Myocyte (in vitro differentiated cells): ENCODE results near the gene TAX1BP3. TPM values are rescaled to one million over a fixed set of nuclear protein-coding genes. Genes with fewer than 3 reads are reported as not detected.

Source experiments
- DNase-seq: peaks from one replicate; pipeline ENCODE4 v3.0.0-alpha.2; 2012; ENCODE audit warnings: low read depth
- total RNA-seq: library from RNA; depleted of rRNA; stranded (reverse); fragments of >200 nt; gene quantifications from 2 replicates; pipeline ENCODE4 v1.2.3, GENCODE V29; 2014

TAX1BP3 gene
- total RNA-seq, 1 donor from 2014 or later: 122 TPM

DNA sequence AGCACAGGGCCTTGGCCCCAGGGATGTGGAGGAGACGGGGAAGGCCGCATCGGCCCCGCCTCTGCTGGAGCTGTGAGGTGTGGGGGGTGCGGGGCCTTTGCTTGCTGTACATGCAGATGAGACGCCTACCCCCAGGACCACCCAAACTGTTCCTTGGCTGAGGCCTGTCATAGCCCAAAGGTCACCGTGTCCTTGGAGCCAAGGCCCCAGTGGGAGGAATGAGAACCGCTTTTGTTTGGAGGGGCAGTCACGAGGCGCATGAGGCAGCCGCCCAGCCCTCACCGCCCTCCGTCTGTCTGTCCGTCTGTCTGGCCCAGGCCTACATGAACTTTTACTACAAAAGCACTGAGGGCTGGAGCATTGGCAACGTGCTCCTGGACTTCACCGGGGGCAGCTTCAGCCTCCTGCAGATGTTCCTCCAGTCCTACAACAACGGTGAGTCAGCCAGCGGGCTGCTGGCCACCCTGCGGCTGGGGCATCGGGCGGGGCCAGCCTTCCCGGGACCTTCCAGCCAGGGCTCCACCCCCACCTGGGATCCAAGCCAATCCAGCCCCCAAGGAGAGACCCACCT lies 8.8 kb downstream of the TAX1BP3 start:
- peak; percentile 84 for DNase-seq

- no peak for DNase-seq
Observed at GRCh38 chr17:3658784-3659449, 9.5 kb downstream of the TAX1BP3 start.

DNA sequence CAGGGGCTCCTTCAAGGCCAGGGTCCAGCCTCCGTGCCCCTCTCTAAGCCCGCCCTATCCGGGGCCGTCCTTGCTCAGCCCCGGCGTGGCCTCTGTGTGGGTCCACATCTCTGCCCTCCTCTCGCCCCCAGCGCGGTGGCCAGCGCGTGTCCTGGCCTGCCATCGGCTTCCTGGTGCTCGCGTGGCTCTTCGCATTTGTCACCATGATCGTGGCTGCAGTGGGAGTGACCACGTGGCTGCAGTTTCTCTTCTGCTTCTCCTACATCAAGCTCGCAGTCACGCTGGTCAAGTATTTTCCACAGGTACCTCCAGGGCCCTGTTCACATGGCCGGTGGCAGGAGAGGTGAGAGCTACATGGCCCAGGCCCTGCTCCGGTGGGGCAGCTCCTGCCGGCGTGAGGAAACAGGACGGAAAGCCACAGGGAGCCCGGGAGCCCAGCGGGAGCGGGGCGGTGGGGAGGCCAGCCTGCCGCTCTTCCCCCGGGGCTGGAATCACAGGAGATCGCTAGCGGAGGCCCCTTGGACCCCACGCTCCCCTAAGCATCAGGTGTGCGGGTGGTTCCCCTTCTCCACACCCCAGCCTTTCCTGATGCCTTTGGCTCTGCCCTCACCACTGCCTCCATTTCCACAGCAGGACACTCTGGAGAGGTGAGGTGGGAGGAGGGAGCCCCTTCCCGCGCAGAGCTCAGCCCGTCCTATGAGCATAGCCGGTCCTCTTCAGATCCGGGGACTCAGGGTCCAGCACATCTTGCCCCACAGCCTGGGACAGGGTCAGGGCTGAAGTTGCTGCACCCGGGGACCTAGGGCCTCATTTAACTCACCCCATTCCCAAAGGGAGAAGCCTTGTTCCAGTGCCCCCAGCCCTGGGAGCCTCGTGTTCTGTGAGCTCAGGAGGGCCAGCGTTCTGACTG lies 10.2 kb downstream of the TAX1BP3 start:
- no peak for DNase-seq

- no peak for DNase-seq
Observed at GRCh38 chr17:3657588-3657869, 10.8 kb downstream of the TAX1BP3 start.

DNA sequence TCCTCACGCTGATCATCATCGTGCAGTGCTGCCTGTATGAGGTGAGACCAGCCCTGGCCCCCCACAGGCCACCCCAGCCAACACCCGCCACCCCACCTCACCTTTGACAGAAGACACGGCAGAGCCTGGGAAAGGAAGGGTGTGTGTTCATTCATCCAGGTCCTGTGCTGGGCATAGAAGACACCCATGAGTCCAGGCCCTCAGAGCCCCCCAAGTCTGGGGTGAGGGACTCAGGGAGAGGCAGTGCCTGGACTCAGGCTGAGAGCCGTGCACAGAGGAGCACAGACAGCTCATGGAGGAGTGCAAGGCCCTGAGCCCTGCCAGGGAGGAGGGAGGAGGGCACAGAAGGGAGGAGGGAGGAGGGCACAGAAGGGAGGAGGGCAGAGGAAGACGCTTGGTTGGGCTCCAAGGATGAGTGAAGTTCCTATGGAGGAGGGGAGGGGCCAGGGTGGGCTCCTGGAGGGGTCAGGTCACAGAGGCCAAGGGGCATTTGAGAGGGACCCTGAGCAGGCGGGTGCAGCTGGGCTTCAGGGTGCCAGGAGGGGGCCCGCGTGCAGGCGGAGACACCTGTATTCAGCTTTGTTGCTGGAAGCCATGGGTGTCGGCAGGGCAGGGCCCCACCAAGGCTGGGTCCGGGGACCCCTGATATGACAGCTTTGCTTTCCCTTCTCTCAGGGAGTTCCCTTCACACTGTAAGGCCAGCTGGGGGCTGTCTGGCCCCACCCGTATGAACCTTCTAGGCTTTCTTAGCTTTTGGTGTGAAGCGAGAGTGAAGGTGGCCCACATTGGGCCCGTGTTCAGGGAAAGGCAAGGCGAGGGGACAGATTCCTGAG lies 11.4 kb downstream of the TAX1BP3 start:
- no peak for DNase-seq

DNA sequence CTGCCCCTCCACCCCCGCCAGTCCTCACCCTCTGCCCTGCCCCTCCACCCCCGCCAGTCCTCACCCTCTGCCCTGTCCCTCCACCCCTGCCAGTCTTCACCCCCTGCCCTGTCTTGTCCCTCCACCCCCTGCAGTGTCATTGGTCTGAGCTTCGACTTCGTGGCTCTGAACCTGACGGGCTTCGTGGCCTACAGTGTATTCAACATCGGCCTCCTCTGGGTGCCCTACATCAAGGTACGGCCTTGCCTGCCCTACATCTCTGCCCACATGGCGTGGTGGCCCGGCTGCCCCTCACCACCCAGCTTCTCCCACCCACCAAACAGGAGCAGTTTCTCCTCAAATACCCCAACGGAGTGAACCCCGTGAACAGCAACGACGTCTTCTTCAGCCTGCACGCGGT lies 12.0 kb downstream of the TAX1BP3 start:
- DNase-seq: no peak

- DNase-seq: no peak
Observed at GRCh38 chr17:3655766-3656165, 12.6 kb downstream of the TAX1BP3 start.

GRCh38 chr17:3647769-3648555 lies 20.4 kb downstream of the TAX1BP3 start:
- DNase-seq: peak; percentile 59

DNA sequence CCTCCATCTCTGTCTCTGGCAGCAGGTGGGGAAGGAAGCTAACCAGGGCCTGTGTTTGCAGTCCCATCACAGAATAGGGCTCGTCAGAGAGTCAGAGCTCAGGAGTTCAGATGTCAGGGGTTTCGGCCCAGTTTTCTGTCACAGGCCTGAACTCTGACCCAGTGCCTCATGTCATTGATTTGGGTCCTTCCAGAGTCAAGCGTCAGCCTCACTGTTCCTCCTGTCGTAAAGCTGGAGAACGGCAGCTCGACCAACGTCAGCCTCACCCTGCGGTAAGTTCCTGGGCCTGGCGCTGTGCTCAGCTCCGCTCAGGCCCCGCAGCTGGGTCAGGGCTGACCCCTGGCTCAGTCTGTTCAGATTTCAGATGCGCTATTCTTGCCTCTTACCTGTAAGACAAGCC lies 21.1 kb downstream of the TAX1BP3 start:
- no peak for DNase-seq

DNA sequence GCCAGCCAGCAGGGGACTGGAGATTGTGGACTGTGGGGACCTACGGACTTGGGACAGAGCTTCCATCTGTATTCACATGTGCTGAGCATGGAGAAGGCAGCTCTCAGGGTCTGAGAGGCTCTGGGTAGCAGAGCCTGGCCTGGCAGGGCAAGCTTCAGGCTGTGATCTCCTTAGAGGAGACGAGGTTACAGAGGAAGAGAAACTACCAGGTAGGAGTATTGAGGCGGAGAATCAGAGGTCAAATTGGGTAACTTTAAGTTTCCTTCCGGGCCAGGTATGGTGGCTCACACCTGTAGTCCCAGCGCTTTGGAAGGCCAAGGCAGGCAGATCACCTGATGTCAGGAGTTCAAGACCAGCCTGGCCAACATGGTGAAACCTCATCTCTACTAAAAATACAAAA lies 23.1 kb downstream of the TAX1BP3 start:
- DNase-seq: no peak

- no peak for DNase-seq
Observed at GRCh38 chr17:3643889-3644349, 24.5 kb downstream of the TAX1BP3 start.

DNA sequence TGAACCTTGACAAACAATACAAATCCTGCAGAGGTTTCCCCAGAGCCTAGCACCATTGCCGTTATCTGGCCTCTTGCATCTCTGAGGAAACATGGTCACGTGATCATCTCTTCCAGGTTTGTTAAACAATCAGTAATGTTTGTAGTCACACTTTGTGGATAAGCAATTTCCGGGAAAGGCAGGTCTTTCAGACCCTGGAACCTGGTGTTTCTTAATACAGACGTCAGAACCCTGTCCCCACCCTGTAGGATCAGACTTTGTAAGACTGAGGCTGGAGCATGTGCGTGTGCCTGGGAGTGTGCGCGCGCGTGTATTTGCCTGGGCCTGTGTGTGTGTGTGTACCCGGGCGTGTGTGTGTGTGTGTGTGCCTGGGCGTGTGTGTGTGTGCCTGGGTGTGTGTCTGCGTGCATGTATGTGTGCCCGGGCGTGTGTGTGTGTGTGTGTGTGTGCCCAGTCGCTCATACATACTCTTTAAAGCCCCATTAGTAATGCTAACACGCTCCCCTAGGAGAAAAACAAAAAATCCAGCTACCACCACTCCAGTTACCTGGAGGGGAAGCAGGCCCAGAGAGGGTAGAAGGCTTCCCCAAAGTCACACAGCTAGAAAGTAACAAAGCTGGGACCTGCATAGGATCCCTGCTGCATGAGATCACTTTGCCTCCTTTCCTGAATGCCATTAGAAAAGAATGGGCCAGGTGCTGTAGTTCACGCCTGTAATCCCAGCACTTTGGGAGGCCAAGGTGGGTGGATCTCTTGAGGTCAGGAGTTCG lies 26.5 kb downstream of the TAX1BP3 start:
- no peak for DNase-seq

DNA sequence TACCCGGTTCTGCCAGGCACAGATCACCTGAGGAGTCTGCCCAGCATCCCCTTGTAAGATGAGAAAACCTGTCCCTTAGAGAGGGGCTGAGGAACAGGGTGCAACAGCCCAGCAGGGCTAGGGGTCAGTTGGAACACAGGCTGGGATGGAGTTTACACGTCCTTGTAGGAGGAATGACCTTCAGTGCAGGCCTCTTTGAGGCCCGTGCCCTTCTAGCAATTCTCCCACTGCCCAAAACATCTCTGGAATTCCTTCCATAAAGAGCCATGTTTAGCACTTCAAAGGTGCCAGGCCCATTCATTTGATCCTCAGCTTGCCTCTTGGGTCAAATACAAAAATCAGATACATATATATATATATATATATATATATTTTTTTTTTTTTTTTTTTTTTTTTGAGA lies 27.4 kb downstream of the TAX1BP3 start:
- DNase-seq: no peak

DNA sequence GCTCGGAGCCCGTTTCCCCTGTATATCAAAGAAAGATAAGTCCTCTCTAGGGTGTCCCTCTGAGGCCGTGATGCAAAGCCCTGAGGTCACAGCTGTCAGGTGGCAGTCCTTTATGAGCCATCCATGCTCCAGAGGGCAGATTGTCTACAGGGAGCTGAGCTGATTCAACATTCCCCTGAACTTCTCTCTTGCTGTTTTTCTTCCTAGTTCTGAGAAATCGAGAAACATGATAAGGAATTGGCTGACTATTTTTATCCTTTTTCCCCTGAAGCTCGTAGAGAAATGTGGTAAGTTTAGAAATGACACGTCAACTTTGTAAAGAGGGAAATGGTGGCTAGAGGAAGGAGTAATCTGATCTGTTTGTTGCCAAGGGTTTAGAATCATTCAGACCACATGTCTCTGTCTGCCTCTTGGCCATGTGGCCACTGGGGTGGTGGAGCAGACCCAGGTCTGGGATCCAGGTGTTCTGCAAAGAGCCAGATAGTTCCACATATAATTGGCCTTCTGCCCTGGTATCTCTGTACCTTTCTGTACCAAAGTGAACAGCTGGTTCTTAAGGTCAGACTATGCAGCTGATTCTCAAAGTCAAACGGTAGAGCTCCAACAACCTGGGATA lies 28.3 kb downstream of the TAX1BP3 start:
- peak; percentile 75 for DNase-seq

DNA sequence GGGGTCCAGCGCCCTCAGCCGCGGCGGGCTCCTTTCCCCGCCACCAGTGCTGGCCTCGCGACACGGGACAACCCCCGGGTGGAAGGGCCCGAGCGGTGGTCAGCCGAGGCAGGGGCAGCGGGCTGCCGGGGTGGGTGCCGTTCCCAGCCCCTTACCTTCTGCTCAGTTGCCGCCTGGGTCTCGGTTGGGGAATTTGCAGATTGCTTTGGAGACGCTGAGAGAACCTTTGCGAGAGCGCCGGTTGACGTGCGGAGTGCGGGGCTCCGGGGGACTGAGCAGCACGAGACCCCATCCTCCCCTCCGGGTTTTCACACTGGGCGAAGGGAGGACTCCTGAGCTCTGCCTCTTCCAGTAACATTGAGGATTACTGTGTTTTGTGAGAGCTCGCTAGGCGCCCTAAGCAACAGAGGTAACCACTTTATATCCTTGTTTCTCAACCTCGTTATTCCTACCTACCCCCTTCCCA lies 31.4 kb downstream of the TAX1BP3 start:
- DNase-seq: no peak

DNA sequence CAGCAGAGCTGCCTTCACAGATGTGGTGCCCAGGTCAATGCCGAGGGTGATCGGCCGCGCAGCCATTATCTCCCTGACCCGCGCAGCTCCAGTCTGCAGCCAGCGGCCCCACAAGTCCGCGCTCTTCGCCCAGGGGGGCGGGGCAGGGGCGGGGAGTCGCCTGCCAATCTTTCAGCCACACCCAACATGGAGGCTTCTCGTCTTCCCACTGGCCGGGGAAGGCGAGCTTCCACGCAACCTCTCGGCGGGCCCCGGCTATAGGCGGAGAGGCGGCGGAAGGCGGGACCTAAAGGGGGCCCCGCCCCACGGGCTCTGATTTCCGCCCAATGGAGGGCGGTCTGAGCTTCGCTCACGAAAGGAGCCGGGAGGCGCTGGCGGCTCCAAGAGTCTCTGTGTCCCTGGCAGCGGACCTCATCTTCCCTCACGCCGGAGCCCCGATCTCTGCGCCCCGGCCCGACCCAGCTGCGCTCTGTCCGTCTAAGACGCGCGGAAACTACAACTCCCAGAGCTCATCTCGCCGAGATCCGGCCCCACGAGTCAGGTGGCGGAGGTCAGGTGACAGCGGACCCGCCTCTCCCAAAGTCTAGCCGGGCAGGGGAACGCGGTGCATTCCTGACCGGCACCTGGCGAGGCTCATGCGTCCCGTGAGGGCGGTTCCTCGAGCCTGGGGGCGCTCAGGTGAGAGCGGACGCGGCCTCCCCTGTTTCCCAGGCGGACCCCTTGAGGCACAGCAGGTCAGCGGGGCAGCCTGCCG lies 32.0 kb downstream of the TAX1BP3 start, which contains the start of the genes CTNS and SHPK:
TSS of gene CTNS (plus strand) at position 607 of the 754 bp plus-strand sequence. CDS start 3,447 bp downstream, outside the sequence.
TSS of gene SHPK (minus strand) at position 97 of the 754 bp plus-strand sequence. CDS start at position 66, 31 bp downstream.
- DNase-seq: peak; percentile 98

DNA sequence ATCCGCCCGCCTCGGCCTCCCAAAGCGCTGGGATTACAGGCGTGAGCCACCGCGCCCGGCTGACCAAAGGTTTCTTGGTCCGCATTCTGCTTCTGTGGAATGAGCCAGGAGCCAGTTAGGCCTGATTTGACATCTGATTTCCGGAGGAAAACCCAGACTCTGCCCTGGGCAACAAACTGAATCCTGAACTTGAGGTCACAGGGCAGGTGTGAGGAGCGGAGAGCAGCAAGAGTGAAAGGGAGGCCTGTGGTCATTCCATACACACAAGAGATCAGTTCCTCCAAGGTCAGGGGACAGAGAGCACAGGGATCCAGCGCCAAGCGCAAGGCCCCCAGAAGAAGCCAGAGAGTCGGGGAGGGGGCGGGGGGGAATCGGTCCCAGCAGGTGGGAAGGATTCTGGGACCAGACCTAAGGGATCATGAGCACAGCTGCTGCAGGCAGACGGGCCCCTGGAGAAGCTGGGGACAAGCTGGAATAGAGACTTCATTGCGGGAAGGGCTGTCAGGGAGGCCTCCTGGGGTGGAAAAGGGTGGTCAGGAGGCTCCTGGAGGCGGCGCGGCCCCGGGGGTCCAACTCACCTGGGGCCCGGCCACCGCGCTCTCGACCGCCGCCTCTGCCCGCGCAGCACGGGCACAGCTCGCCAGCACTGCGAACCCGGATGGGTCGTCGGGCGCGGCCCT lies 32.8 kb downstream of the TAX1BP3 start:
- peak; percentile 17 for DNase-seq

DNA sequence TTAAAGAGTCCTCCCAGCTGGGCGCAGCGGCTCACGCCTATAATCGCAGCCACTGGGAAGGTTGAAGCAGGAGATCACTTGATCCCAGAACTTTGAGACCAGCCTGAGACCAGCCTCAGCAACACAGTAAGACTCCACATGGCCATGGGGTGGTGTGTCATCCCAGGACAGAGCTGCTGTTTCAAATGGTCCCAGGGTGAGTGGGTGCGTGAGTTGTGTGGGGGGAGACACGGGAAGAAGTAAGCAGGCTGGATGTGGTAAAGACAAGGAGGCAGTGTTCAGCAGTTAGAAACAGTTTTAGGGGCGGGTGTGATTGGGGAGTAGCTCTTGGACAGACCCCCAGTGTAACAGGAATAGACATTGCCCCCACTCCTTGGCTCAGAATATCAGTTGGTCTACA lies 36.1 kb downstream of the TAX1BP3 start:
- no peak for DNase-seq
